NB4 (cell line): Measurements from ENCODE around the gene MRPS7.
A peak's percentile ranks its signal among the peaks of the same experiment; 100 is the strongest.
"Not testable (repeated sequence)": the region's sequence is repeated elsewhere in the genome, so short reads cannot be mapped to it uniquely, and the experiment has no call there.

Source experiments
- DNase-seq: peaks from one replicate; pipeline ENCODE4 v3.0.0; 2010; ENCODE audit warnings: low read depth
- H3K4me3 ChIP-seq: one replicate; pipeline ENCODE4 v1.5.1; 2011; ENCODE audit warnings: mild to moderate bottlenecking, low read depth, low read length, moderate library complexity
- CTCF ChIP-seq: IDR thresholded peaks from one replicate; pipeline ENCODE4 v1.5.1; 2012; ENCODE audit warnings: low read depth, low read length
- MAX ChIP-seq: IDR thresholded peaks from 2 replicates; pipeline ENCODE4 v1.6.1; 2011; ENCODE audit warnings: low read depth, low read length
- MYC ChIP-seq: IDR thresholded peaks from 2 replicates; pipeline ENCODE4 v1.6.1; 2011; ENCODE audit warnings: low read depth, low read length
- POLR2A ChIP-seq: IDR thresholded peaks from 2 replicates; pipeline ENCODE4 v1.6.1; 2011; ENCODE audit warnings: mild to moderate bottlenecking; ENCODE audit not compliant: insufficient read length; ENCODE audit errors: extremely low read depth

MRPS7 gene

GRCh38 chr17:75287221-75287620, 25.5 kb downstream of the MRPS7 start:
- peak overlapping the region; percentile 87 for H3K4me3 ChIP-seq
- DNase-seq, result no peak
- TF ChIP-seq MYC (no peak), CTCF (no peak), POLR2A (no peak), MAX (no peak)

GRCh38 chr17:75288359-75288758, 26.7 kb downstream of the MRPS7 start:
- no peak for TF ChIP-seq MAX
- TF ChIP-seq POLR2A, result no peak
- TF ChIP-seq CTCF, result no peak
- TF ChIP-seq MYC, result no peak
- H3K4me3 ChIP-seq, result peak overlapping the region; percentile 87
- DNase-seq, result no peak

- peak; percentile 80 for DNase-seq
- peak overlapping the region; percentile 87 for H3K4me3 ChIP-seq
- peak; percentile 61 for TF ChIP-seq MYC
- no peak for TF ChIP-seq POLR2A
- peak; percentile 32; the same call in 1 of the 2 replicates for TF ChIP-seq MAX
Observed at GRCh38 chr17:75288770-75289114, 27.1 kb downstream of the MRPS7 start.

GRCh38 chr17:75289115-75289831, 27.6 kb downstream of the MRPS7 start, which contains the start of gene SLC25A19:
TSS of gene SLC25A19 (minus strand) at chr17:75289433. CDS start at chr17:75286764, 2,669 bp downstream.
- peak; percentile 90 for TF ChIP-seq POLR2A
- peak; percentile 72; the same call in 1 of the 2 replicates for TF ChIP-seq MAX
- TF ChIP-seq CTCF, result peak; percentile 21
- peak; percentile 77 for TF ChIP-seq MYC
- DNase-seq, result peak; percentile 99
- peak within 1 kb of the TSS; percentile 87 for H3K4me3 ChIP-seq

GRCh38 chr17:75289832-75290337, 28.2 kb downstream of the MRPS7 start:
- TF ChIP-seq MAX (peak; percentile 82), MYC (peak; percentile 87), POLR2A (no peak), CTCF (peak; percentile 14)
- H3K4me3 ChIP-seq, result peak overlapping the region; percentile 76
- peak; percentile 88 for DNase-seq

- peak; percentile 52 for DNase-seq
- not testable (repeated sequence) for H3K4me3 ChIP-seq
Observed at GRCh38 chr17:75292810-75293448, 31.2 kb downstream of the MRPS7 start.
